Subcutaneous adipose tissue (tissue), 4 donors: ENCODE results near the gene CHAT. TPM values are rescaled to one million over a fixed set of nuclear protein-coding genes. Genes with fewer than 3 reads are reported as not detected.

Experiments used
- CTCF ChIP-seq: fragments of 450-650 bp; IDR thresholded peaks from one replicate; pipeline ENCODE4 v1.5.1; 2016; ENCODE audit warnings: low read depth, mild to moderate bottlenecking, control low read depth, antibody characterized with exemption, moderate library complexity
- total RNA-seq, 4 donors: library from RNA; depleted of rRNA; stranded (reverse); fragments of >200 nt; gene quantifications; one replicate each; pipeline ENCODE4 v1.1.0, GENCODE V29; 2016

CHAT gene
- total RNA-seq, 4 donors from 2014 or later = not detected

DNA sequence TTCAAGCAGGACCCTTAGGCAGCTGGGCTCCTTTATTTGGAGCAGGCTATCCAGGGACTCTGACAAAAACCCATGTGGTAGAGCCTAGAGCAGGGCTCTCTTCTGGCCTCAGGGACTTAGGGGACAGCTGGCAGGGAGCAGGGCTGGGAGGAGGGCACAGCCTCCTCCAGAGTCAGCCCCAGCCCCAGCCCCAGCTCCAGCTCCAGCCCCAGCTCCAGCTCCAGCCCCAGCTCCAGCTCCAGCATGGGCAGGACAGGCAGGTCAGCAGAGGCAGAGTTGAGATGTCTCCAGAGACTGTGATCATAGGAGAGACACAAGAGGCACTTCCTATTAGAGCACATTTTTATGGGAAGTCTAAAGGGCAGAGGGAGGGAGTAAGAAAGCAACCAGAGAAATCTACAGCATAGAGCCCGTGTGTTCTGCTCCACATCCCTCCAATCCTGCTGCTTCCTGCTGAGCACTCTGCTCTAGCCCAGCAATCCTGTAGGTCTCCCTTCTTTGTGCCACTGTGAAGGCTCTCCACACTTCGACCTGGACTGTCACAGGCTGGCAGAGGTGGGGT lies 52.3 kb downstream of the CHAT start:
- no peak for TF ChIP-seq CTCF

- no peak for TF ChIP-seq CTCF
Observed at GRCh38 chr10:49666685-49667084, 52.8 kb downstream of the CHAT start.

GRCh38 chr10:49667991-49668390 lies 54.2 kb downstream of the CHAT start:
- no peak for TF ChIP-seq CTCF

DNA sequence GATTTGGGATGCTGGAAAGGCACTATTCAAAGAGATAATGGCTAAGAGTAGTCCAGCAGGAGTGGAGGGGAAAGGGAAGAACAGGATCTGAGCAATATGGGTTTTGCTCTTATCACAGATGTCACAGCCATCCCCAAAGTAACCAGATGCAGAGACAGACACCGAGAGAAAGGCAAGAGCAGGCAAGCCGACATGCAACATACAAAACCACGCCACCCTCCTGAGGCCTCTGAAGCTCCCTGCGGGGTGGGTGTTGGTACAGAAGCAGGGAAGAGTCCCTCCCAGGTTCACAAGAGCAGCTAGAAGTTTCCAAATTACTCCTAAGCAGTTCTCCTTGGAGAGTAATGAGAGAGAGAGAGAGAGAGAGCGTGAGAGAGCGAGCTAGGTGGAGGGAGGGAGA lies 54.8 kb downstream of the CHAT start:
- TF ChIP-seq CTCF = no peak

DNA sequence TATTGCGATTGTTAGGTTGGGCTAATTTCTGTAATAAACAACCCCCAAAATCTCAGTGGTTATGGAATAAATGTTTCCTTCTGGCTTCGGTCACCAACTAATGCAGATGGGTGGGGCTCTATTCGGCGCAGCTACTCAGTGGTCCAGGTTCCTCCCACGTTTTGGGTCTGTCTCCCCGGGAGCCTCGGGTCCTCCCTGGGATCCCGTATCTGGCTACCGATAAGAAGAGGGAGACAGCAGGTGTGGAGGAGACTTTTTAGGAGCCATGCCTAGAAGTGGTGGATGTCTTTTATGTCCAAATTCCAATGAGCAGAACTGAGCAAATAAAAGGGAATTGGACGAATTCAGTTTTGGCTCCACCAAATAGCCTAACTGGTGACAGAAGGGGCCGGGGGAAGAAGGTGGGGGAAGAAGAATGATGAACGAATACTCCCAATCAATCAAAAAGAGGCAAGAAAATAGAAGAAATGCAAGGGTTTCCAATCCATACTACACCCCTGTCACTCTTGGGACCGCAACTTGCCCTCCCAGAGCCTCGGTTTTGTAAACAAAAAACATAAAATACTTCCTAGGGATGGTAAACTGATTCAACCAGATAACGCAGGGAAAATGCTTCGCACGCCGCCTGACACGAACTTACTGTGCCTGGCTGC lies 65.1 kb downstream of the CHAT start:
- no peak for TF ChIP-seq CTCF

GRCh38 chr10:49679480-49679893 lies 65.7 kb downstream of the CHAT start, which contains the start of gene C10orf53:
Gene C10orf53, plus strand, starts transcription at chr10:49679651. Its CDS starts 47 bp downstream, at chr10:49679698.
- no peak for TF ChIP-seq CTCF

GRCh38 chr10:49682879-49683278 lies 69.0 kb downstream of the CHAT start:
- TF ChIP-seq CTCF = no peak
